SK-N-SH (cell line): ENCODE results near the gene PCDHGA12. TPM values are rescaled to one million over a fixed set of nuclear protein-coding genes. Genes with fewer than 3 reads are reported as not detected.

Source experiments
- CTCF ChIA-PET: fragments of 300-600, 350-600 bp; formaldehyde crosslinking; extraction: SDS; loops from one replicate; lab custom pipeline; 2021; lab: Yijun Ruan, JAX
- POLR2A ChIA-PET: fragments of 350-600 bp; sonication (Branson Sonifier 250); formaldehyde crosslinking; extraction: SDS; loops from one replicate; lab custom pipeline; 2020; ENCODE audit warnings: antibody characterized with exemption, inconsistent platforms; lab: Yijun Ruan, JAX
- DNase-seq: peaks from one replicate; pipeline ENCODE4 v3.0.0; 2012
- H2AFZ ChIP-seq: fragments of 200-600 bp; sonication (generic); 2 replicates; pipeline ENCODE4 v1.8.1; 2016; ENCODE audit warnings: antibody characterized with exemption, mild to moderate bottlenecking, low read depth
- H3F3A ChIP-seq: fragments of 200-600 bp; sonication (generic); replicated peaks from 2 replicates; pipeline ENCODE3; 2016; ENCODE audit warnings: antibody characterized with exemption, mild to moderate bottlenecking; ENCODE audit not compliant: insufficient read depth
- H3K27ac ChIP-seq, 2 experiments: fragments of 200-500 bp in 1 of 2; fragments of 200-600 bp in 1 of 2; sonication (Bioruptor generic) in 1 of 2; sonication (generic), shearing (Covaris generic) in 1 of 2; 2 replicates each; pipeline versions ENCODE4 v1.5.1 to v1.6.1; 2014 to 2016; ENCODE audit warnings: low read depth in 2 of 2, inconsistent platforms in 1 of 2, low read length in 1 of 2, mild to moderate bottlenecking in 1 of 2, mixed read lengths in 1 of 2
- H3K27me3 ChIP-seq: fragments of 200-600 bp; sonication (generic), shearing (Covaris generic); 2 replicates; pipeline ENCODE4 v1.6.1; 2016; ENCODE audit warnings: mixed run types; ENCODE audit not compliant: insufficient read depth
- H3K36me3 ChIP-seq, 2 experiments: fragments of 200-500 bp in 1 of 2; fragments of 200-600 bp in 1 of 2; sonication (Bioruptor generic) in 1 of 2; sonication (generic) in 1 of 2; replicated peaks in 1 of 2; 2 replicates each; pipeline versions ENCODE3 to v1.5.1; 2014 to 2016; ENCODE audit warnings: low read length in 1 of 2, mild to moderate bottlenecking in 1 of 2; ENCODE audit not compliant: insufficient read depth in 2 of 2, control insufficient read depth in 1 of 2
- H3K4me1 ChIP-seq, 2 experiments: fragments of 200-500 bp in 1 of 2; fragments of 200-600 bp in 1 of 2; sonication (Bioruptor generic) in 1 of 2; sonication (generic), shearing (Covaris generic) in 1 of 2; 2 replicates each; pipeline versions ENCODE4 v1.5.1 to v1.6.1; 2014 to 2016; ENCODE audit warnings: low read depth in 1 of 2, low read length in 1 of 2, mixed run types in 1 of 2; ENCODE audit not compliant: insufficient read depth in 2 of 2, control insufficient read depth in 1 of 2
- H3K4me2 ChIP-seq: fragments of 200-600 bp; sonication (generic), shearing (Covaris generic); 2 replicates; pipeline ENCODE4 v1.6.1; 2017; ENCODE audit warnings: mixed run types
- H3K4me3 ChIP-seq, 2 experiments: fragments of 200-500 bp in 1 of 2; fragments of 200-600 bp in 1 of 2; sonication (Bioruptor generic) in 1 of 2; sonication (generic), shearing (Covaris generic) in 1 of 2; 2 replicates each; pipeline versions ENCODE4 v1.5.1 to v1.8.1; 2014 to 2016; ENCODE audit warnings: low read depth in 2 of 2, inconsistent platforms in 1 of 2, low read length in 1 of 2, mild to moderate bottlenecking in 1 of 2, mixed read lengths in 1 of 2, moderate library complexity in 1 of 2
- H3K79me2 ChIP-seq: fragments of 200-600 bp; sonication (generic); 2 replicates; pipeline ENCODE4 v1.8.1; 2017; ENCODE audit warnings: mild to moderate bottlenecking; ENCODE audit not compliant: insufficient read depth
- H3K9ac ChIP-seq: fragments of 200-600 bp; sonication (generic); 2 replicates; pipeline ENCODE4 v1.6.1; 2017; ENCODE audit warnings: mixed run types
- H3K9me2 ChIP-seq: fragments of 200-600 bp; sonication (generic); 2 replicates; pipeline ENCODE4 v1.6.1; 2017; ENCODE audit warnings: mixed run types
- H3K9me3 ChIP-seq: fragments of 200-600 bp; sonication (generic); 2 replicates; pipeline ENCODE4 v1.6.1; 2017; ENCODE audit warnings: mixed run types, mild to moderate bottlenecking, moderate library complexity
- H4K20me1 ChIP-seq: fragments of 200-600 bp; sonication (generic); 2 replicates; pipeline ENCODE4 v1.6.1; 2017; ENCODE audit warnings: mild to moderate bottlenecking, mixed run types; ENCODE audit not compliant: insufficient read depth
- CHD2 ChIP-seq: fragments of 150-350 bp; IDR thresholded peaks from 2 replicates; pipeline ENCODE4 v1.6.1; 2018; ENCODE audit warnings: low read length; ENCODE audit not compliant: partially characterized antibody
- ELF1 ChIP-seq: IDR thresholded peaks from 2 replicates; pipeline ENCODE4 v1.4.0; 2012
- EP300 ChIP-seq, 2 experiments: IDR thresholded peaks; 2 replicates each; pipeline versions ENCODE4 v1.4.0 to v1.6.1; 2012; ENCODE audit warnings: borderline replicate concordance in 1 of 2, low read depth in 1 of 2, low read length in 1 of 2
- FOSL2 ChIP-seq: IDR thresholded peaks from 2 replicates; pipeline ENCODE4 v1.4.0; 2012; ENCODE audit warnings: low read depth, mild to moderate bottlenecking, moderate library complexity, borderline replicate concordance
- FOXJ3 ChIP-seq: sonication (generic); formaldehyde crosslinking; IDR thresholded peaks from 2 replicates; pipeline ENCODE4 v1.5.1; 2020; ENCODE audit warnings: mild to moderate bottlenecking, missing genetic modification reagents
- IRF3 ChIP-seq: fragments of 150-350 bp; IDR thresholded peaks from 2 replicates; pipeline ENCODE4 v1.6.1; 2016; ENCODE audit warnings: mild to moderate bottlenecking, low read depth, low read length
- MXI1 ChIP-seq: IDR thresholded peaks from 2 replicates; pipeline ENCODE4 v1.6.1; 2012; ENCODE audit warnings: mild to moderate bottlenecking, low read depth, low read length, improper control_type of control experiment
- NRF1 ChIP-seq: IDR thresholded peaks from 2 replicates; pipeline ENCODE4 v1.6.1; 2012; ENCODE audit warnings: low read depth, mild to moderate bottlenecking, low read length
- RAD21 ChIP-seq: IDR thresholded peaks from 2 replicates; pipeline ENCODE4 v1.6.1; 2012; ENCODE audit warnings: mild to moderate bottlenecking, low read length
- RFX5 ChIP-seq: IDR thresholded peaks from 2 replicates; pipeline ENCODE4 v1.6.1; 2012; ENCODE audit warnings: mild to moderate bottlenecking, improper control_type of control experiment, low read length
- RXRA ChIP-seq: IDR thresholded peaks from 2 replicates; pipeline ENCODE4 v1.4.0; 2012; ENCODE audit warnings: low read depth, mild to moderate bottlenecking, borderline replicate concordance
- SMC3 ChIP-seq: IDR thresholded peaks from 2 replicates; pipeline ENCODE4 v1.6.1; 2012; ENCODE audit warnings: low read depth, low read length, improper control_type of control experiment
- TCF12 ChIP-seq: IDR thresholded peaks from 2 replicates; pipeline ENCODE4 v1.4.0; 2012
- USF1 ChIP-seq: IDR thresholded peaks from 2 replicates; pipeline ENCODE4 v1.4.0; 2012; ENCODE audit warnings: low read depth, borderline replicate concordance
- USF2 ChIP-seq: fragments of 150-350 bp; IDR thresholded peaks from 2 replicates; pipeline ENCODE4 v1.6.1; 2017; ENCODE audit warnings: antibody characterized with exemption, low read length, low read depth, borderline replicate concordance
- YY1 ChIP-seq: IDR thresholded peaks from 2 replicates; pipeline ENCODE4 v1.4.0; 2012; ENCODE audit warnings: low read depth, mild to moderate bottlenecking
- ZBTB33 ChIP-seq: IDR thresholded peaks from 2 replicates; pipeline ENCODE4 v1.4.0; 2012; ENCODE audit warnings: low read depth, borderline replicate concordance
- WGBS: methylation state at CpG from one replicate; pipeline ENCODE4 v1.1.6; 2017; ENCODE audit warnings: low lambda C conversion rate; 5-methylcytosine and 5-hydroxymethylcytosine counted together
- polyA plus RNA-seq, 3 experiments: library from polyadenylated mRNA; depleted of rRNA; stranded (reverse); fragments of >200 nt; gene quantifications; 2 replicates each; pipeline ENCODE4 v1.2.3, GENCODE V29; 2012
- TF ChIP-seq, protein P1 (sequence below): IDR thresholded peaks from 2 replicates; pipeline ENCODE4 v1.6.1; 2012; ENCODE audit warnings: mild to moderate bottlenecking, low read depth, low read length, moderate library complexity

The PCDHGA12 gene
- polyA plus RNA-seq, 1 of the 3 experiments (the other 2 are of a cell fraction) = 0.03 TPM

GRCh38 chr5:141465351-141465750 is 35.0 kb downstream of the PCDHGA12 start:
- Histone ChIP-seq H3K27ac (peak overlapping the region in 1 of 2 experiments; percentile 36; a peak in 1 of 4 replicates), H3K27me3 (no peaks in the 10 kb centered on the region), H4K20me1 (no peaks in the 10 kb centered on the region; the same call in 1 of the 2 replicates), H3K4me1 (no peaks in the 10 kb centered on the region)
- TF ChIP-seq RFX5 = no peak
- TF ChIP-seq FOXJ3 (CRISPR knock-in tag) = no peak
- no peak for TF ChIP-seq NRF1
- TF ChIP-seq RXRA = no peak
- TF ChIP-seq YY1 = no peak
- TF ChIP-seq, all 33 proteins: peak for 0
- ChIA-PET POLR2A (no interaction called here), CTCF (interaction anchor here (1.7 to 4.6 kb wide), 2 partner anchors 10 to 102 kb away, joined by 4 to 16 read pairs; partner anchors contain the start of gene PCDHGC3)
- no peak overlapping the region for H3K9ac ChIP-seq
- no peak overlapping the region for H3K4me2 ChIP-seq
- peaks cover 0 to 3% of the 10 kb centered on the region in 2 experiments for H3K36me3 ChIP-seq
- no peak overlapping the region for H2AFZ ChIP-seq
- no peak overlapping the region for H3K4me3 ChIP-seq
- H3K9me3 ChIP-seq = no peaks in the 10 kb centered on the region
- no peaks in the 10 kb centered on the region for H3K9me2 ChIP-seq
- H3F3A ChIP-seq = peaks cover 7% of the 10 kb centered on the region
- peaks cover 9% of the 10 kb centered on the region for H3K79me2 ChIP-seq
- 89% methylated on average over 3 of the region's 3 CpGs for WGBS
- no peak for DNase-seq

GRCh38 chr5:141475625-141476131 is 45.4 kb downstream of the PCDHGA12 start, which contains the start of gene PCDHGC3:
Gene PCDHGC3, plus strand, starts transcription at chr5:141475966. Its CDS starts 151 bp downstream, at chr5:141476117.
- POLR2A ChIA-PET = interaction anchor here (0.9 to 1.9 kb wide), 5 partner anchors 10 to 82 kb away, joined by 3 to 14 read pairs (median 12); partner anchors contain the start of gene PCDHGC4
- peak within 1 kb of the TSS; percentile 82 for H2AFZ ChIP-seq
- WGBS = 0% methylated on average over 15 of the region's 28 CpGs
- CTCF ChIA-PET = interaction anchor here (0.6 to 8.6 kb wide), 22 partner anchors 9 to 354 kb away, joined by 3 to 117 read pairs (median 4); partner anchors contain the start of genes PCDHB14, PCDHB4, PCDHGB7 and PCDHGC4
- DNase-seq = peak; percentile 90
- H3K4me2 ChIP-seq = peak within 1 kb of the TSS; percentile 97
- peak within 1 kb of the TSS; percentile 82 to 85 for H3K4me3 ChIP-seq
- H3K27me3 ChIP-seq = no peaks in the 10 kb centered on the region
- peaks cover 0 to 23% of the 10 kb centered on the region in 2 experiments for H3K36me3 ChIP-seq
- peaks cover 42% of the 10 kb centered on the region for H3K79me2 ChIP-seq
- H4K20me1 ChIP-seq = peaks cover 38% of the 10 kb centered on the region
- peaks cover 6 to 34% of the 10 kb centered on the region in 2 experiments; a peak in 3 of 4 replicates for H3K4me1 ChIP-seq
- H3K9me2 ChIP-seq = no peaks in the 10 kb centered on the region
- no peaks in the 10 kb centered on the region for H3K9me3 ChIP-seq
- peak within 1 kb of the TSS; percentile 92 to 94 for H3K27ac ChIP-seq
- peak within 1 kb of the TSS; percentile 83 for H3K9ac ChIP-seq
- peaks cover 25% of the 10 kb centered on the region for H3F3A ChIP-seq
- TF ChIP-seq YY1 (peak; percentile 62; the same call in 1 of the 2 replicates), RFX5 (peak; percentile 72), MXI1 (peak; percentile 93), ELF1 (peak; percentile 6; the same call in 1 of the 2 replicates), IRF3 (no peak), TCF12 (no peak), USF2 (no peak), EP300 (IDR thresholded peaks at IDR 0.05; ENCODE audit: borderline replicate concordance in 1 of 2, low read depth in 1 of 2, low read length in 1 of 2) (peak in 1 of 2 experiments; percentile 38; a peak in 1 of 4 replicates), FOSL2 (no peak), SMC3 (peak; percentile 61), USF1 (no peak), CHD2 (peak; percentile 38), ZBTB33 (no peak), RAD21 (peak; percentile 85)
- TF ChIP-seq, protein P1, sequence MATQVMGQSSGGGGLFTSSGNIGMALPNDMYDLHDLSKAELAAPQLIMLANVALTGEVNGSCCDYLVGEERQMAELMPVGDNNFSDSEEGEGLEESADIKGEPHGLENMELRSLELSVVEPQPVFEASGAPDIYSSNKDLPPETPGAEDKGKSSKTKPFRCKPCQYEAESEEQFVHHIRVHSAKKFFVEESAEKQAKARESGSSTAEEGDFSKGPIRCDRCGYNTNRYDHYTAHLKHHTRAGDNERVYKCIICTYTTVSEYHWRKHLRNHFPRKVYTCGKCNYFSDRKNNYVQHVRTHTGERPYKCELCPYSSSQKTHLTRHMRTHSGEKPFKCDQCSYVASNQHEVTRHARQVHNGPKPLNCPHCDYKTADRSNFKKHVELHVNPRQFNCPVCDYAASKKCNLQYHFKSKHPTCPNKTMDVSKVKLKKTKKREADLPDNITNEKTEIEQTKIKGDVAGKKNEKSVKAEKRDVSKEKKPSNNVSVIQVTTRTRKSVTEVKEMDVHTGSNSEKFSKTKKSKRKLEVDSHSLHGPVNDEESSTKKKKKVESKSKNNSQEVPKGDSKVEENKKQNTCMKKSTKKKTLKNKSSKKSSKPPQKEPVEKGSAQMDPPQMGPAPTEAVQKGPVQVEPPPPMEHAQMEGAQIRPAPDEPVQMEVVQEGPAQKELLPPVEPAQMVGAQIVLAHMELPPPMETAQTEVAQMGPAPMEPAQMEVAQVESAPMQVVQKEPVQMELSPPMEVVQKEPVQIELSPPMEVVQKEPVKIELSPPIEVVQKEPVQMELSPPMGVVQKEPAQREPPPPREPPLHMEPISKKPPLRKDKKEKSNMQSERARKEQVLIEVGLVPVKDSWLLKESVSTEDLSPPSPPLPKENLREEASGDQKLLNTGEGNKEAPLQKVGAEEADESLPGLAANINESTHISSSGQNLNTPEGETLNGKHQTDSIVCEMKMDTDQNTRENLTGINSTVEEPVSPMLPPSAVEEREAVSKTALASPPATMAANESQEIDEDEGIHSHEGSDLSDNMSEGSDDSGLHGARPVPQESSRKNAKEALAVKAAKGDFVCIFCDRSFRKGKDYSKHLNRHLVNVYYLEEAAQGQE = no peak
